ENCODE results near the gene STAT4.

STAT4 gene

DNA sequence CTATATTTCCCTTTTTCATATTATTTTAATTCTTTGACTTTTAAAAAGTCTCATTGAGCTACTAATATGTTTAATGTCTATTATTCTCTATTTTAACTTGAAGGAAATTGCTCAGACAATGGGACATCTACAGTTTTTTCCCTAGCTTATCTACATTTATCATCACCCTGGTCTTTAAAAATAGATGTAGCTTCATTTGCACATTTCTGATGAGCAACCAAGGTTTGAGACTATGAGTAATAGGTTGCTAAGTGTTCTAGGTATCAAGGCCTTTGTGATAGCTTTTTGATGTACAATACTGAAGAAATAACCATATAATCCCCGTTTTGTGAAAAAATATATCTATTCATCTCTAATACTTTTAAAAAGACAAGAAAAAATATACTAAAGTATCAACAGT is 47.0 kb downstream of the STAT4 start:
- H3K4me3 ChIP-seq (ENCODE audit: low read depth, low read length), result no peak overlapping the region

DNA sequence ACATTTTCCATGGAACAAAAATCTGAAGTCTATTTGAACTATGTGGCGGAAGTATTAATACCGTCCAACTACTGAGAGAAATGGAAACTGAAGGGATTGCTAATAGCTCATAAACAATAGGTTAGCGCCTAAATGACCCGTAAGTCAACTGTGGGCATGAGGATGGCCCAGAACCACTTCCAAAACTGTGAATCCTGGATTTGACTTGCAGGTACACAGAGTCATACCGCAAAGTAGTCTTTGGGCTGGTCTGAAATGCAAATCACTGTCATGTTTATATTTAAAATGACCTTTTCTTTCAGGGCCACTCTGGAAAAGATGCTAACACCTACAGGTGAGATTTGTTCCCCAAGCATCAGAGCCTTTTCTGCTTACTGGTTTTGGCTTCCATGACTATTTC is 50.6 kb downstream of the STAT4 start:
- H3K4me3 ChIP-seq (ENCODE audit: low read depth, low read length), result no peak overlapping the region

DNA sequence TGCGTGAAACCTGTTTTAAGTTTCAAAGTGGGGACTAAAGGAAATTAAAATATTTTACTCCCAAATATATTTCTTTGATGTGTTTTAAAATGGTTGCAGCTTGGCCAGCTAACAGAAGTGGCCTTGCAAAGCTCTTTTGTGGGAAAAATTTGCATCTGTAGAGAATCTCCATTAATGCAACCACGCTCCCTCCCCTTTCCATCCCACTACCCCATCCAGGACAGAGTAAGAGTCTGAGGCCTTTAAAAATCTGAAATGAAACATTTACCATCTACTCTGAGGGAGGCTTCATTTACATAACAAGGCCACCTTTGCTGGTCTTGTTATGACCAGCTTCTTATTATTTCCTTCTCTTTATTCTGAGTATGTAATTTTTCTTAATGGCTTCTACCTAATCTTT is 63.5 kb downstream of the STAT4 start:
- no peak overlapping the region for H3K4me3 ChIP-seq (ENCODE audit: low read depth, low read length)

DNA sequence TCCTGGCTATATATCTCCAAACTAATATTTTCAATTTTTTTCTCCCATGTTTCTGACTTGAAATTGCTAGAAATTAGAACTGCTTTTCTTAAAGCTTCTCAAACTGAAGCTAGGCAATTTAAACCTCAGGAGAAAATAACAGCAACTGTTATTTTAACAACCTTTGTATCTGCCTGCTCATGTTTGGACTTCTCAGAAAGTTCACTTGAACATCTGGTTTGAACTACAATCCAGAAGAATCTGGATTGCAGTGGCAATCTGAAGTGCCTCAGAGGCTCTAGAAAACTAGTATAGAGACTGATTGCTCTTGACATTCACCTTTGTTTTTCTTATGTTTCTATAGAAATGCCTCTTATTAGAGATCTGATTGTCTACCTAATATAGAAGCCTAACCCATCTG is 64.1 kb downstream of the STAT4 start:
- no peak overlapping the region for H3K4me3 ChIP-seq (ENCODE audit: low read depth, low read length)

DNA sequence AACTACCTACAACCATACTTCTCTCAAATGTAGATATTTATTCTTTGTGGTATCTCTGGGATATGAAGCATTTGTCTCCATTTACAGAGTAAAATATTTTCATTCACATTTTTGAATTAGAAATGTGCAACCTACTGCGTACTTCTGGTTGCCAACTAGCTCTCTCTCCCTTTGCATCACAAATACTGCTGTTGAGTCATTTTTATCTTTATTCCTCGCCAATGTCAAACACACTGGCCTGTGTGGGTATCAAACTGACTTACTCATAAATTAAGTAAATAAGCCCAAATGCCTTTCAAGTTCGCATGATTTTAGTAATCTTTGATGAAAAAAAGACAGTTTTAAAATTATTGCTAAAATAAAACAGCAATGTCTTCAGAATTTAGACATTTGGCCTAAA is 67.3 kb downstream of the STAT4 start:
- H3K4me3 ChIP-seq (ENCODE audit: low read depth, low read length), result no peak overlapping the region

DNA sequence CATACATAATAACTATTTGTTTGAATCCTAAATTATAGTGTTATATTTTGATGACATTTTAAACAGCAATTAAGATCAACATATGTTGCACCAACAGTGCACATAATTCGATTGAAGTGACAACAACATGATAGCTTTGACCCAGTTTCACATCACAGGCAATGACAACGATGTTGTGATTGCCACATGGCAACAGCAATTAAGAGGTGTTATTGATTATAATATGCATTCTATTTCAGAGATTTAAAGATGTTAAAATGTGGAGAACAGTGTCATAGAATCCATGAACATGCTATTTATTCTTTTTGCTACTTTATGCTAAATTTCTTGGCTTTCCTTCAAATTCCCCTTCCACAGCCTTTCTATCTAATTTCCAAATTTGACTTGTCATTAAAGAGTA is 68.5 kb downstream of the STAT4 start:
- H3K4me3 ChIP-seq (ENCODE audit: low read depth, low read length), result no peak overlapping the region

DNA sequence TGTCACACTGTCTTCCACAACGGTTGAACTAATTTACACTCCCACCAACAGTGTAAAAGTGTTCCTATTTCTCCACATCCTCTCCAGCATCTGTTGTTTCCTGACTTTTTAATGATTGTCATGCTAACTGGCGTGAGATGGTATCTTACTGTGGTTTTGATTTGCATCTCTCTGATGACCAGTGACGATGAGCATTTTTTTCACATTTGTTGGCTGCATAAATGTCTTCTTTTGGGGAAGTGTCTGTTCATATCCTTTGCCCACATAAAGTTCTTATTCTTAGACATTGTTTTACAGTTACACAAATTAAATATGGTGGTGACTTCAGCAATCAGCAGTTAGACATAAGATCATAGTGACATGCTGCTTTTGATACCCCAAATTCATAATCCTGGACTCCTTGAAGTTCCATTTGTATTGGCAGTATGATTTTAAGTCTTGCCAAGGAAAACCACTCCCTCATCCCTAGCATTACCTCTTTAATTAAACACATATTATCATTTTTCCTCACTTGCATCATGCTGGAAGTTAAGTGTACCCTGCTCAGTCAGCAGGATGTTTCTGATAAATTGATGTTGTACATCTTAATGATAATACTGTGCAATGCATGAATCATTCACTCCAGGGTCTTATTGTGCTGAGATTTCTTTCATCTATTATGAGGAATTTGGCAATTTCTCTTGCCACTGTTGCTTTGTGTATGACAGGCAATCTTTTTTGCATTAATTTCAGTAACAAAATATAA is 69.2 kb downstream of the STAT4 start:
- no peak overlapping the region for H3K4me3 ChIP-seq (ENCODE audit: low read depth, low read length)

DNA sequence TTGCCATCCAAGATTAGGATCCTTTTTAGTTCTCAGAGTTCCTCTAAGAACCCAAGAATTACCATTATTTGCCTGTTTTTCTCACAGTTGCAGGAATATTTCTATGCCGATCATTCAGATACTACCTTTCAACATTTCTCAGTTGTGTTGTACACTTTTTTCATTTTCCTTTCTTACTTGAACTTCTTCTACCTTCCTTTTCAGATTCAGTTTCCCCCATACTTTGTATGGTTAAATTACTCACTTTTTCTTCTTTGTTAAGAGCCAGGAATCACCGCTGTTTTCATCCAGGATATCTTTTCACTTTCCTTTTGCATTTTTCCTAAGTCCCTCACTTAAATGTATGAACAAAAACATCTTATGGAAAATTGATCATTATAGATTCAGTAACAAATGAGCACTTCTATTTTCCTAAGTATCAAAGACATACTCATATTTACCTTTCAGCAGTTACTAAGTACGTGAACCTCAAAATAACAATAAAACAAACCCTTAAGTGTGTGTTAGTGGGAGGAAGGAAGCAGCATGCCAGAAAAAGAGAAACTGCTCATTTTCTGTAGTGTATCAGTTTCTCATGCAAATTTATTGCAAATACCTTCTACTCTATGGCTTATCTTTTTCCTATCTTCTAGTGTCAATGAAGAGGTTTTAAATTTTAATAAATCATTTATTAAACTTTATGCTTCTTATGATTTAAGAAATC is 72.5 kb downstream of the STAT4 start:
- no peak overlapping the region for H3K4me3 ChIP-seq (ENCODE audit: low read depth, low read length)

DNA sequence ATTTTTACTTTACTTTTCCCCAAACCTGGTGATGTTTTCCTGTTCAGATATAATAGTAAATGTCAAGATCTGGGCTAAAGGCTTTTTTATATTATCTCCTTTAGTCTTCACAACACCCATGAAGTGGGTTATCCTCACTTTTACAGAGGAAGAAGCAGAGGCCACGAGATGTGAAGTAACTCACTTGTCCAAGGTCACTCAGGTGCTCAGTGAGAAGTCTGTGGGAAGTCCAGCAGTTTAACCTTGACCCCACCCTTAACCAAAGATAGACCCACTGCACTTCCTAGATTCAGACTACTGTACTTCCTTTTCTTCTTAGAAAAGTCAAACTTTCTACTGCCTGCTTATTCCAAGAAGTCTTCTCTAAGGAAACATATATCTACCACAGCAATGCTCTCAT is 80.5 kb downstream of the STAT4 start:
- no peak overlapping the region for H3K4me3 ChIP-seq (ENCODE audit: low read depth, low read length)

DNA sequence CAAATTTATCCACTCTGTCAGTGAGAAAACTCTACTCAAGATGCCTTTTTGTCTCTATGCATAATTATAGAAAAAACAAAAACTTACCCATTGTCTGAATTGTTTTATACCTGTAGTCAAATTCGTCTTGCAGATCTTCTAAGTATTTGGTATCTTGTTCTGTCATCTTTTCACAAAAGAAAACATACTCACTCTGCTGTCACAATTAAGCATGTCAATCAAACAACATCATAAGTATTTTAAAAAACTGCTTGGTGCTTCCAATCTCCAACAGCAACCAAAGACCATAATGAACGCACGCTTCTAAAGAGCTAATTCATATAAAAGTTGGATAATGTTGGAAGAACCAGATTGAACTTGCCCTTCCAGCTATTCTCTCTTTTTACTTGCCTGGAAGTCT is 81.2 kb downstream of the STAT4 start:
- H3K4me3 ChIP-seq (ENCODE audit: low read depth, low read length), result no peak overlapping the region

DNA sequence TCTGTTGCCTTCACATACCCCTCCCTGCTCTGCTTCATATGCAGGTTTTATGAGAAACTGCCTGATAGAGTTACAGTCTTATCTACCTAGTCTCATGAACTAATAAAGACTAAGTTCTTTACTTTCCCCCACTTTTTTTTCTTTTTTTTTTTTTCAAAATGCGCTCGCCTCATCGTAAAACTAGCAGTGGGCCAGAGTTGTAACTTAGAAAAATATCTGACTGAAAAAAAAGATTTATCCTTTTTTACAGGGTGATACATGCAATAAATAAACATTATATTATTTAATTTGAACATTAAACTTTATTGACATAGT is 83.9 kb downstream of the STAT4 start:
- no peak overlapping the region for H3K4me3 ChIP-seq (ENCODE audit: low read depth, low read length)

DNA sequence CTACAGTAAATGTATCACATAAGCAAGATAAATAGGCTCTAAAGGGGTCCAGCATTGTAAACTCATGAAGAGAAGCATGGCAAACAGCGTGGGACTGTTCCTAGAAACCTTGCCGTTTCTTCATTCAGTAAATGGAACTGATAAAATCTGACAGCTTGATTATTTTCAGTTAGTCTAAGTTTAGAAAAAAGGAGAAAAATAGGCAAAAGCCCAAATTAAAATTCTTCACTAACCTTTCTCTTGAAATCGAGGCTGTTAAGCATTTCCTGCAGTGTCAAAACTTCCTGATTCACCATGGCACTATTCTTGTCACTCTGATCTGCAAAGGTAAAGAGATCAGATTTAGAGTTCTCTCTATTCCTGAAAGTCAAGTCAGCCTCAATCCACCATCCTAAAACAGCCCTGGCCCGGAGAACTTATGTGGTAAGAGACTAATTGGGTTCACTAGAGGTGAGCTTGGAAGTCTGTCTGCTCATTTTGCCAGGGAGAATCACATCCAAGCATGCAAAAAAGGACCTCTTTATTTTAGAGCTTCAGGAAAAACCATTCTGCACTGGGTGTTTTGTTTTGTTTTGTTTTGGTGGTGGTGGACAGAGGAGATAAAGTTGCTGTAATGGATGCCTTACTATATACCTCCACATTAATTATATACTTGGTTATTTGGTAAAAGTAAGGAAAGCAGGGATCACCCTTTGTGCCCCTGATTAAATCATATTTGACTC is 84.4 kb downstream of the STAT4 start:
- no peak overlapping the region for H3K4me3 ChIP-seq (ENCODE audit: low read depth, low read length)

DNA sequence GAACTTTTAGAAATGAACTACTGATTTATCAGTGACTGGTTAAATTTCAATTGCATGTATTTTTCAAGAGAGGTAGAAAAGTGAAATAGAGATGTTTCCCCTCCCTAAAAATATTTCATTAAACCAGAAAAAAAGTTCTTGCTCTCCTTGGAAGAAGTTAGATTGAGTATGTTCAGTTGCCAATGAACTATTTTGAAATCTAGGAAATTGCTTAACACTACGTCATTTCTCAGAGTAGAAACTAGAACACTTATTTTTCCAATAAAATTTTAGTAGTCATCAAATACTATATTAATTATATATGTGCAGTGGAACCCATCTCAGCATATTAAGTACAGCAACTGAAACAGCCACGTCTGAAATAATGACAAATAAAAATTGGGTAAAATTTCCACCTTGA is 85.0 kb downstream of the STAT4 start:
- no peak overlapping the region for H3K4me3 ChIP-seq (ENCODE audit: low read depth, low read length)

DNA sequence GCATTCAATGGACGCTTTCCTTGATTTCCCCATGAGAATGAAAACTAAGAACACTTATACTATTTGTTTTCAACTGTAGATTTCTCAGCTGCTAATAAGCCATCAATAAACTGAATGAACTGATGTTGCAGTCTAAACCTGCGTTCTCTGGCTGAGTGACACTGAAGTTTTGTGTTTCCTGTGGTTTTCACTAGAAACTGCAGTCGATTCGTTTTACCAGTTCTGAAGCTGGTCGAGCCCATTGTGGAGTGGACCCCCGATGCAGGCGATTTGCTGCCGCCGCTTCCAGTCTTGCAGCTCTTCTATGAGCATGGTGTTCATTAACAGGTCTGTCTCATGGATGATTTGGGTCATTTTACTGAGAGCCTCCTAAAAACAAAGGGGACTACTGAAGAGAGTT is 86.2 kb downstream of the STAT4 start:
- H3K4me3 ChIP-seq (ENCODE audit: low read depth, low read length), result no peak overlapping the region

DNA sequence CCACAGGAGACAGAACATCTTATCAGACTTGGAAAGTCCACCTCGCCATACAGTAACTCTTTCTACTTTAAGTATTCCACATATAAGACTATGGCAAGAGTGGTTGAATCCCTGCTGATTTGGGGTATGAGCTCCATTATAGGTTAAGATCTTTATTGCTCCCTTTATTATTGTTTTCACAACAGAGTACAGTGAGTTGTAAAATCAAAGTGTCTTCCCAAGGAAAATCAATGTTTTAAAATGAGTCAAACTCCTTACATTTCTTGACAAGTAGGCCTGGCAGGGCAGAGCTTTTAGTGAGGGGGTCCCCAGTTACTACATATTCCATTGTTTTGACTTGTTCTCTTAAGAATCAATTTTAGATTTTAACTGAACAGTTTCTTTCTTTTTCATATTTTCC is 87.2 kb downstream of the STAT4 start:
- H3K4me3 ChIP-seq (ENCODE audit: low read depth, low read length), result no peak overlapping the region

DNA sequence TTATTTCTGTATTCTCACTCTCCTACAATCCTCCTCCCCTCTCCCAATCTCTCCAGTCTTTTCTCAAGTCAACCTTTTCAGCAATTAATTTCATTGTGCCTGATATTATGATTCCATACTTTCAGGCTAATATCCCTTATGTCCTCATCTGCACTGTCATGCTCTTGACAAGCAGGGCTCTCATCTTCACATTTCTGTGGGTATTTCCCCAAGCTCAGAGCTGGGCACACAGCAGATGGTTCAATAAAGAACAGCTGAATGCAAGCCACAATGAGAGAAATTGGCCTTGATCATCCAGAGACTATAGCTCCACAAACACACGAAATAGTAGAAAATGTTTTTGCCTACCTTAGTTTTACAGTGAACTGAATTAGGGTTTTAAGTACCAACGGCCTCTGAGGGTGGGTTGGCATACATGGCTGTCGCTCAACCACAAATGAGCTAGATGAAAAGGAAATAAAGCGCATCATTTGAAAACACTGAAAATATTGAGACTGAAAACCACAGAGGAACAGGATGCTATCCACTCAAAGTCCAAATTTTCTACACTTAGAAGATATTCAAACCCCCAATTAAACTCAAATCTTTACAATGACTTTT is 89.3 kb downstream of the STAT4 start:
- H3K4me3 ChIP-seq (ENCODE audit: low read depth, low read length), result no peak overlapping the region

DNA sequence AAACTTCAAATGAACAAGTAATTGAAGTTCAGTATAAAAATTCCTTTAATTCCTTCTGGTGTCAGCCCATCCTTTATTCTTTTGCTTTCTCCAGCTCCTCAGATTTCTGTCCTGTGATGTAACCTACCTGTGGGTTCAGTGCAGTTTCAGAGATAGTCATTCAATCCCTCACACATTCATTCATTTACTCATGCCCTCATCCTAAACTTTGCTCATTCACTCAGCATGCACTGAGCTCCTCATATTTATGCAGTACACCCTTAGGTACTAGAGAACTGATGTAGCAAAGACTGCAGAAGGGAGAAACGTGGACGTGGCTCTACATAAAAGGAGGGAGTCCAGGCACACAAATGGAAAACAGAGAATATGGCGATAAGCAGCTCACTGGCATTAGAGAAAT is 91.5 kb downstream of the STAT4 start:
- no peak overlapping the region for H3K4me3 ChIP-seq (ENCODE audit: low read depth, low read length)

DNA sequence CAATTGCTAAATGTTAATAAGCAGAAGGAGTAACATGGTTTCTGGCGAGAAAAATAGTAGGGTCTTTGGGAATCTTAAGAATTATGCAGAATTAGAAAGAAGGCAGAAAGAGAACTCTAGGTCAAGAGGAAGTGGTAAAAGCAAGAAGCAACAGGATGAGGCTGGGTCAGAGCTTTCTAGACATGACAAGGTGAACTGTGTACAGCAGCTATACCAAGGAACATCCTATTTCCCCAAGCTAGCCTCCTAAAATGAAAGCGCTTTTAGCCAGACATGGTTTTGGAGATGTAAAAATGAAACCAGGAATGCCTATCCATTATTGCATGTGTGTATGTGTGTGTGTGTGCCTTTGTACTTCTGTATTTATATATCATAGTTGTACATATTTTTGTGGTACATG is 94.6 kb downstream of the STAT4 start:
- H3K4me3 ChIP-seq (ENCODE audit: low read depth, low read length), result no peak overlapping the region

DNA sequence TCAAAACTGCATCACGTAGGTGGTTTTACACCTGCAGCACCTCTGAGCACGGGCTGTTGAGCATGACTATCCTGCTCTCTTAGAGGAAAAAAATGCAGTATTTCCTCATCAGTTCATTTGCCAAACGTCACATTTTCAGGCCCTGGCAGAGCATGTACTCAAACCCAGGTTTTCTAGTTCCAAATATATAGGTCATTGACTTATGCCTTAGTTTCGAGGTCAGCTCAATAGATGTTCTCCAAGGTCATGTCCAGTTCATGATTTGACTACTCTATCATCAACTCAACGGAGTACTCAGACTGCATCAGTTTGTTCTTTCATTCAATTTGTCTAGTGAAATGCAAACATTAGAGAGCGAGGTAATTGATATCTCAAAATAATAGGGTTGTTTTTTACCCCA is 97.5 kb downstream of the STAT4 start:
- no peak overlapping the region for H3K4me3 ChIP-seq (ENCODE audit: low read depth, low read length)

DNA sequence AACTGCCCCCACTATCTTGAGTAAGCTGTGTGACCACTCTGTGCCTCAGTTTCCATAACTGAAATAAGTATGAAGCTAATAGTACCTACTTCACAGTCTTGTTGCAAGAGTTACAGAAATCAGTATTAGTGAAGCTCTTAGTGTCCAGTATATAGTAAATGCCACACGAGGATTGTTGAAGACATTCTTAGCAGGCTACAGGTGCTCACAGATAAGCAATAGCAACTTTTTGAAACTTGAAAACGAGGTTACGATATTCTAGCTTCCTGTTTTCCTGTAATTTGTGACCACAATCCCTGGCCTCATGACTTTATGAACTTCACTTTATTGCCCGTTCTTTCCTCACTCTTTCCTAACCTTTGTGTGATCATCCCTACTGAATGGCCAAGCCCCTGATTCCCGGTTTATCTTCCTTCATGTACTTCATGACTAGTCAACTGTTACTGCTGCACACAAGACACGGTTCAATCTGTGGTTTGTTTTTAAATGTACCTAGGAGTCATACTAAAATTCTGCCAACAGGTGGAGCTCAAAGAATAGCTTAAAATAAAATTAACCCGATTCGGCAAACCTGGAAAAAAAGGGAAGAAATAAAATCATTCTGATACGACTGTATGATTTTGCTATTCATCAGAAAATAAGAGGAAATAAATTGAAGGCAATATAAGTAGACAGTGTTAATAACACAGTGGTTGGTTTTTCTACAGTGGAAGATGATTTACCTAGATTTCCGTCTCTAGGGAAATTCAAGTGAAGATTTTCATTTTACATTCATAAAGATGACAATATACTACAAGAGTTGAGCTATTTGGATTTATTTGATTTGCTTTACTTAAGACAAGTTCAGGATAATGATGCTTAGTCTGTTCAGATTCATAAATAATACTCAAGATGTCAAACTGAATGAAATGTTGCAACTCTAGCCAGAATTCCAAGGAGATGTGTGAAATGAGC is 98.7 kb downstream of the STAT4 start:
- H3K4me3 ChIP-seq (ENCODE audit: low read depth, low read length), result no peak overlapping the region

DNA sequence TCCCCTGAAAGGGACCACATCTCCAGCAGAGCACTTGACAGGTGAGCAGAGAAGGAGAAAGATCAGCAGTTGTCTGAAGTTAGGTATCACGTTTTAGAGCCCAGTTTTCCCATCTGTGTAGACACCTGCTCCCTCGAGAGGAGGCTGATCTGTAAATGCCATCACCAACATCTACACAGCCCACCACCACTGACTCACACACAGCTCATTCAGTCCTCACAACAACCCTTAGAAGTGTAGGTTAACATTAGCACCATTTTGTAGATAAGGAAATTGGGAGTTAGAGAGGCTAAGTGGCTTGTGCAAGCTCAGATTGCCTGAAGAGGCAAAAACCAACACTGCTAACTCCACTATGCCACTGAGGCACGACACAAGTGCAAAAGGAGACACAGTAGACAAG is 99.6 kb downstream of the STAT4 start:
- H3K4me3 ChIP-seq (ENCODE audit: low read depth, low read length), result no peak overlapping the region
